ENCODE data around the gene BCL2. TPM values are rescaled to one million over a fixed set of nuclear protein-coding genes. Genes with fewer than 3 reads are reported as not detected.

The BCL2 gene
- total RNA-seq, 1 experiment from 2014 or later, result 1.3 TPM

DNA sequence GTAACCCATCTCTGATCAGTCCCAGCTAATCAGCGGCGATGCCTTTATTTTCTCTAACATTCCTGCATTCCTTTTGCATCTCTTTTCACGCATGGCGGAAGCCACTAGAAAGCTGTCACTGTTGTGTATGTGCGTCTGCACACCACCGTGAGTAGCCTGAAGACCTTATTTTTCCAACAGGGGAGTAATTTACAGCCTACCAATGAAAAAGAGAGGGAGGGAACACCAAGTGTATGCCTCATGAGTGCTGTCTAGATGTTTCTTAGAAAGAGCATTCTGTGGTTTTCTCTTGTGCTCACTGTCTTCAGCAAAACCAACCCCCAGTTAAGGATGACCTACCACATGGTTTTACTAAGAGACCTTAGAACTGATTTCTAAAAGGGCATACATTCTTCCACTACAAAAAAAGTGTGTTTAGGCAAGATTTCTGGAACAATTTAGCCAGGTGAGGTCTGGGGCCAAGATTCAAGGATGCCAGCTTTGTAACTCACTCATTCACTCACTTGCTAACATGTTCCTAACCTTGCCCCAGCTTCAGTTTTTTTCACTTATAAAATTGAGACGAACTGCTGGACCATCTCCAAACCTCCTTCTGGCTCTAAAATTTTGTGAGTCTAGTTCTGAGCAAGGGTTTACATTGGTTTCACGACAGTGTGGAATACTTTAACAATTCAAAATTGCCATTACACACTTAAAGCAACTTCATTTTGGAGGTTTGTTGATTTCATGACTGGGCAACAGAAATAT lies 51.4 kb downstream of the BCL2 start:
- Histone ChIP-seq H3K23me2 (ENCODE audit: insufficient read length, low read depth, low read length, poor library complexity, severe bottlenecking) (no peaks in the 10 kb centered on the region), H2BK5ac (ENCODE audit: insufficient read length, low read length) (no peak overlapping the region), H3K9me3 (ENCODE audit: control insufficient read depth, low read depth, low read length) (no peaks in the 10 kb centered on the region), H3K4me1 (ENCODE audit: insufficient read depth, low read length) (no peaks in the 10 kb centered on the region), H4K8ac (replicated peaks; ENCODE audit: insufficient read length, low read depth, low read length) (no peak overlapping the region), H3K14ac (ENCODE audit: insufficient read depth, low read length) (no peak overlapping the region), H3K27ac (ENCODE audit: insufficient read length, low read depth, low read length) (no peak overlapping the region), H3K9ac (ENCODE audit: extremely low read depth, insufficient read length, low read length) (no peak overlapping the region), H3K56ac (ENCODE audit: insufficient read length, low read depth, low read length) (no peak overlapping the region), H3K27me3 (ENCODE audit: insufficient read depth, low read length) (no peaks in the 10 kb centered on the region), H3T11ph (ENCODE audit: low read length) (no peak overlapping the region), H2BK15ac (ENCODE audit: low read depth, low read length) (no peak overlapping the region), H3K4me2 (ENCODE audit: insufficient read depth, insufficient read length, low read length) (no peak overlapping the region), H3K4ac (ENCODE audit: low read depth, low read length) (no peak overlapping the region), H3K79me1 (ENCODE audit: insufficient read depth, low read depth, low read length, poor library complexity, severe bottlenecking) (no peaks in the 10 kb centered on the region), H2BK20ac (ENCODE audit: low read depth, low read length, poor library complexity, severe bottlenecking) (no peak overlapping the region), H2AFZ (ENCODE audit: low read length) (no peak overlapping the region), H3K23ac (ENCODE audit: insufficient read length, low read depth, low read length) (no peak overlapping the region), H4K91ac (ENCODE audit: insufficient read length, low read depth, low read length) (no peak overlapping the region), H2AK5ac (ENCODE audit: insufficient read length, low read length) (no peak overlapping the region), H2BK12ac (ENCODE audit: insufficient read length, low read depth, low read length) (no peak overlapping the region), H3K18ac (ENCODE audit: insufficient read length, low read depth, low read length) (no peak overlapping the region), H3K79me2 (ENCODE audit: insufficient read depth, low read length) (no peaks in the 10 kb centered on the region), H2BK120ac (ENCODE audit: low read depth, low read length, poor library complexity, severe bottlenecking) (no peak overlapping the region), H4K20me1 (ENCODE audit: control insufficient read depth, insufficient read depth, insufficient read length) (no peaks in the 10 kb centered on the region), H4K5ac (ENCODE audit: insufficient read length, low read depth, low read length) (no peak overlapping the region)
- Mint-ChIP-seq H3K27ac (no peak overlapping the region), H3K4me1 (no peaks in the 10 kb centered on the region), H3K4me3 (no peak overlapping the region), H3K27me3 (ENCODE audit: low read depth) (peaks cover 3% of the 10 kb centered on the region), H3K36me3 (ENCODE audit: insufficient read depth in 1 of 3, low read depth in 3 of 3) (no peaks in the 10 kb centered on the region), H3K9me3 (no peaks in the 10 kb centered on the region)
- TF ChIP-seq, protein P1, sequence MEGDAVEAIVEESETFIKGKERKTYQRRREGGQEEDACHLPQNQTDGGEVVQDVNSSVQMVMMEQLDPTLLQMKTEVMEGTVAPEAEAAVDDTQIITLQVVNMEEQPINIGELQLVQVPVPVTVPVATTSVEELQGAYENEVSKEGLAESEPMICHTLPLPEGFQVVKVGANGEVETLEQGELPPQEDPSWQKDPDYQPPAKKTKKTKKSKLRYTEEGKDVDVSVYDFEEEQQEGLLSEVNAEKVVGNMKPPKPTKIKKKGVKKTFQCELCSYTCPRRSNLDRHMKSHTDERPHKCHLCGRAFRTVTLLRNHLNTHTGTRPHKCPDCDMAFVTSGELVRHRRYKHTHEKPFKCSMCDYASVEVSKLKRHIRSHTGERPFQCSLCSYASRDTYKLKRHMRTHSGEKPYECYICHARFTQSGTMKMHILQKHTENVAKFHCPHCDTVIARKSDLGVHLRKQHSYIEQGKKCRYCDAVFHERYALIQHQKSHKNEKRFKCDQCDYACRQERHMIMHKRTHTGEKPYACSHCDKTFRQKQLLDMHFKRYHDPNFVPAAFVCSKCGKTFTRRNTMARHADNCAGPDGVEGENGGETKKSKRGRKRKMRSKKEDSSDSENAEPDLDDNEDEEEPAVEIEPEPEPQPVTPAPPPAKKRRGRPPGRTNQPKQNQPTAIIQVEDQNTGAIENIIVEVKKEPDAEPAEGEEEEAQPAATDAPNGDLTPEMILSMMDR (conservative IDR thresholded peaks at IDR 0.05), result no peak
- WGBS (ENCODE audit: extremely low coverage, insufficient read length, low lambda C conversion rate), result no CpG with 5 or more reads among the region's 8 CpGs
- DNase-seq, result no peak

All from H9 (cell line).